Activated T-cell treated with anti-CD3 and anti-CD28 coated beads for 1 hour (primary cell): ENCODE results near the gene YKT6.
"Not testable (repeated sequence)": the region's sequence is repeated elsewhere in the genome, so short reads cannot be mapped to it uniquely, and the experiment has no call there.

Experiments
- DNase-seq: peaks from one replicate; pipeline ENCODE4 v3.0.0-alpha.2; 2020; ENCODE audit warnings: low read depth

Gene YKT6

DNA sequence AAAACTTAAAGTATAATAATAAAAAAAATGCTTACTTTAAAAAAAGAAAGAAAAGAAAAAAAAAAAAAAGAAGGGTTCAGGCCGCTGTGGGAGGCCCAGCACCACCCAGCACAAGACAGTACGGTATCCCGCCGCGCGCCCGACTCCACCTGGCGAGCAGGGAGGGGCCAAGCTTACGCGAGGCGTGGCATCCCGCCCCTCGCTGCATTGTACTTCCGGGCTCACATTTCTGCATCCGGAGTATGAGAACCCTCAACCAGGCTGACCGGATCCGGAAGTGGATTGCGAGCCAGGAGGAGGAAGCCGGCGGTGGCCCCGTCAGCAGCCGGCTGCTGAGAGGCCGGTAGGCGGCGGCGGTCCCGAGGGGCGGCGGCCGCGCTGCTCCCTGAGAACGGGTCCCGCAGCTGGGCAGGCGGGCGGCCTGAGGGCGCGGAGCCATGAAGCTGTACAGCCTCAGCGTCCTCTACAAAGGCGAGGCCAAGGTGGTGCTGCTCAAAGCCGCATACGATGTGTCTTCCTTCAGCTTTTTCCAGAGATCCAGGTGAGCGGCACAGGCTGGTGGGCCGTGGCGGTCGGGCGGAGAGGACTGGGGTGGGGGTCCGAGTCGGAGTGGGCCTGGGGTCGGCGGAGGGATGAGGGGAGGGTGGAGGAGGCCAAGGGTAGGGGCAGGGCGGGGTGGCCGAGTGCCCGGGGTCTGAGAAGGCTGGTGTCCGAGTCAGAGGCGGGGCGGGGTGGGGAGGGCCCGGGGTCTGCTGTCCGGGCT lies at the start of gene YKT6:
TSS of gene YKT6 (plus strand) at position 280 of the 763 bp plus-strand sequence. CDS start at position 438, 158 bp downstream.
- peak; percentile 87 for DNase-seq

- DNase-seq = no peak
Measured at GRCh38 chr7:44151956-44152355, 48.8 kb upstream of the YKT6 start.

GRCh38 chr7:44152971-44153947 lies 47.5 kb upstream of the YKT6 start:
- DNase-seq = no peak

DNA sequence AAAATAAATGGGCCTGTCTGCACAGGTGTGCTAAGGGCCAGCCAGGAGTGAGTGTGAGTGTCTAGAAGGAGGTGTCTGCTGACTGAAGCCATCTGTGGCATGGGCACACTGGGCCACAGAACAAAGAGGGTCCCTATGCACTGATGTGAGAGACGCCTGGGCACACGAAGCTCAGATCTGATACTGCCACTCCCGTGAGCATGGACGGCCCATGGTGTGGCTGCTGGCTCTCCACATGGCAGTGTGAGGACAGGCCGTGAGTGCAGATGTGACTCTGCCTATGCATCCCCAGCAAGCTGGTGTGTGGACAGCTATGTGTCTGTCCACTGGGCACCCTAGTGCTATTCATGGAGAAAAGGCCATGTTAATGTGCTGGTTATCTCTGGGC lies 46.8 kb upstream of the YKT6 start:
- DNase-seq = no peak

GRCh38 chr7:44154703-44155102 lies 46.1 kb upstream of the YKT6 start:
- no peak for DNase-seq

DNA sequence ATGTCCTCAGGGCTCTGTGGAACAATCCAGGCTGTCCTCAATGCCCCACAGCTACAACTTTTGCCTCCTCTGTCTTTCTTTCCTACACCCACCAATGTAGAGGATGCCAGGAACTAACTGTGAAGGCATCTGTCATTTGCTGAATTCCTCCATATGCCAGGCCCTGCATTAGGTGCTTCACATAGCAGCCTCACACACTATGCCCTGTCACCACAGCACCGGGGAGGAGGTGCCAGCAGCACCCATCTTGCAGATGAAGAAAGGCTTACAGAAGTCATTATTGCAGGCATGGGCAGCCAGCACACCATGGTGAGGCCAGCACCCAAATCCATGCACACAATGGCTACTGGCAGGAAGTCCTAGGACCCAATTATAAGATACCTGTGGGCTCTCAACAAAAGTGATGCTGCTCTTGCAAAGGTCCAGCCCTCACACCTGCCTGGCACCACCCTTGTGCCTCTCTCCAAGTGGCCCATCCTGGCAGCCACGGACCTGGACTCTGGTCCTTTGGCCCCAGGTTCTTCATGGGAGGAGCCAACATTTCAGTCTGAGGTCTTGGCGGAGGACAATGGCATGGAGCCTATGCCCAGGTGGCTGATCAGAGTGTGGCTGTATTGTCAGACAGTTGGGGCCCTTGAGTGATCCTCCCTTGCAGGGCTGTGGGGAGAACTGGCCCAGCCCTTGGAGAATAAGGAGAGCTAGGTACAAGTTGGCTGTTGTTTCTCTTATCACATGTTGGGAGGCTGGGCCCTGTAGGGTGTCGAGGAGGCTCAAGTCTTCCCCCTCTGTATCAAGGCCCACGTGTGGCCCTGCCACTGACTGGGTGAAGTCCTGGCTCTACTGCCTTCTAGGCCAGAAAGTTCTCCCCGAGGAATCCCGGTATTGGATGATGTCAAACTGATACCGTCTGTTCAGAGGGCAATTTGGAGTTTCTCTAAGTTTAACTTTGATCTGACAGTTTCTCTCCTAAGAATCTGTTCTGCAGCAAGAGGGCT lies 45.3 kb upstream of the YKT6 start:
- DNase-seq = no peak

- DNase-seq = no peak
Measured at GRCh38 chr7:44156453-44157010, 44.2 kb upstream of the YKT6 start.

GRCh38 chr7:44157116-44158080 lies 43.4 kb upstream of the YKT6 start:
- no peak for DNase-seq

DNA sequence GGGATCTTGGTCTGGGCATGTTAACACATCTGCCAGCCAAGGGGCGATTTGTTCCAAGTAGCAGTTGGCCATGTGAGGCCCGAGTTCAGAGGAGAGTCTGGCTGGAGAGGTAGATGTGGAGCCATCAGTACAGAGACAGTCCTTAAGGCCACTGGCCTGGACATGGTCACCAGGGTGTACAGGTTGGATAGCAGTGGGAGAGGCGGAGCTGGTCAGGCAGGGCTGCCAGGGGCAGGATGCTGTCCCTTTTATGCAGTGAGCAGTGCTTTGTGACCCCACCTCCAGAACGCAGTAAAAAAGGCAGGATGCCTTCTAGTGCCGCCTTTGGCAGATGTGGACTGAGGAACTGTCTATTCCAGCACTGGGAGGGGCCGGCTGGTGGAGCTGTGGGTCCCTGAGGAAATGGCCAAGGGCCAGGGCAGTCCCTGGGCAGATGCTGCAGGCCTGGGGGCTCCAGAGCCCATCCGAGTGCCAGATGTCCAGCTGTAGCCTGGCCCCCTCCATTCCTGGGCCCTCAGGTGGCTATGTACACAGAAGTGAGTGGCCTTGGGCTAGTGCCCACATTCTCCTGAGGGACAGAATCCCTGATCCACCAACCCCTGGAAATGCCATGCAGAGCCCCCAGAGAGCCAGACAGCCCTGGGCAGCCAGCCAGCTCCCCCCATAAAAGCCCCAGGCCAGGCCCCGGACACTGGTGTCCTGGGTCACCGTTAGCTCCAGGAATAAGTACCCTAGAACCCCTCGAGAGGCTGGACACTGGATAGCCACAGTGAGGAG lies 42.5 kb upstream of the YKT6 start:
- no peak for DNase-seq

DNA sequence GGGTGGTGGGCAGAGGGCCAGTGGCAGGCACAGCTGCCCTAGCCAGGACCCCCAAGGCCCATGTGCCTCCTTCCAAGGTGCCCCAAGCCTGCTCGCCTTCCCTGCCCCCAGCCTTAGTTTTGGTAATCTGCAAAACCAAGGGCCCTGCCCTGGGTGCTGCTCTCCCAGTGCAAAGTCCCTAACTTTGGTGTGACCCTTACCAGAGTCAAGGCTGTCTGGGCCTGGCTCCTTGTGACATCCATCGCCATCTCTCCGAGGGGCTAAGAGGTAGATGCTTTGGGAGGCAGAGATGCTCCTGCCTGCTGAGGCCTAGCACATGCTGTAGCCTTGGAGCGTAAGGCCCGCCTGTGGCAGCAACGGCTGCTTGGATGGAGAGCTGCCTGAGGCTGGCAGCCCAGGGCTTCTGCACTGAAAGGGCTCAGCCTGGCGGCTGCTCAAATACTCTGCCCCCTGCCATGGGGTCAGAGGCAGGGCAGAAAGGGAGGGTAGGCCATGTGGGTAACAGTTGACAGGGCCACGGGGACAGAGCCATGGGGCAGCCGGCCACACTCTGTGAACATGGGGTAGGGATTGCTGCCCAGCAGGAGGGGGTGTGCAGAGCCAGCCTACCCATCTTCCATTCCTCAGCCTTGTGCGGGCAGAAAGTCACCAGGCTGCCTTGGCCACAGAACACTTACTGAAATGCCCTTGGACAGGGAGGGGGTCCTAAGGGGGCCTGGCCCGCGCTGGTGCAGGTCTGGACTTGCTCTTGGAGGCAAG lies 41.7 kb upstream of the YKT6 start:
- DNase-seq = no peak

DNA sequence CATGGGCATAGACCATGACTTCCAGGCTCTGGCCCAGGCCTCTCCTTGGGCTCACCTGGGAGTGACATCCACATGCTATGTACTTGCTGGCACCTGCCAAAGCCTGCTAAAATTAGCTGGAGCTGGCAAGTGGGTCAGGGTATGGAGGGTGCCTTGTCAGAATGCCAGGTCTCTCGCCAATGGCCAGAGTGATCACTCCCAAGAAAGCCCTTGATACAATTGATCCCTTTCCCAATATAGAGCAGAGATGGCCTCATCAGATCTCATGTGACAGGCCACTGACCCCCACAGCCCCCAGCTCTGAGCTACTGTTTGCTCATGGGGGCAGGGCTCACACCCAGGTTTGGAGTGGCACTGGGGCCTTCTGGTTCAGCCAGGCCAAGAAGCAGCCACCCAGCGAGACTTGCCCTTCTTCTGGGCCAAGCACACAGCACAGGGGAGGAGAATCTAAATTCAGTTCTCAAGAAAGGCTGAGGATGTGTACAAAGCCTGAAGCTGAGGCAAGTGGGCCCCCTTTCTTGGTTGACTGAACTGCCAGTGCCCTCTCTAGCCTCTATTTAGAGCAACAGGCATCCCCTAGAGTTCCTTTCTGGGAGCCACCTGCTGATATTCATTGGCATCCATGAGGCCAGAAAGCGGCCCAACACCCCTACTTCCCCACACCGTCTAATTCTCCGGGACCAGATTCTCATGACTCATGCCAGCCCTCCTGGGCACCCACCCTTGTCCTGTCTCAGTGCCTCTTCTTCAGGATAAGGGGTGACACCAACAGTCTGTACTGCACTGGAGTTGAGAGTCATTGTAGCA lies 40.8 kb upstream of the YKT6 start:
- DNase-seq = no peak

- DNase-seq = no peak
Measured at GRCh38 chr7:44161371-44161770, 39.4 kb upstream of the YKT6 start.

DNA sequence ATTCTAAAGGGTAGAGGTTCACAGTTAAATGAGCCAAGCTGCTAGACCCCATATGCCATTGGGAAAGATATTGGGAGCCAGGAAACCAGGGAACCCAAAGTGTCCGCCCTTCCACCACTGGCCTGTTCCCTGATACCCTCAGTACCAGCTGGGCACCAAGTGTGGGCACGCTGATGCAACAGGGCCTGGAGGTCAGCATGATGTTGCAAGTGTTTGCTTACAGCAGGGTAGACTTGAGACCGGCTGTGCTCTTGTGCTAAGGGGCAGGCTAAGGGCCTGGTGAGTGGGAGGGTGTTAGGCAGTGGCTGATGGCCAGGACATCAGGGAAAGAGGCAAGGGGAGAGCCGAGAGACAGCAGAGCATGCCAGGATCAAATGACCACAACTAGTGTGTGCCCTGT lies 38.6 kb upstream of the YKT6 start:
- no peak for DNase-seq

DNA sequence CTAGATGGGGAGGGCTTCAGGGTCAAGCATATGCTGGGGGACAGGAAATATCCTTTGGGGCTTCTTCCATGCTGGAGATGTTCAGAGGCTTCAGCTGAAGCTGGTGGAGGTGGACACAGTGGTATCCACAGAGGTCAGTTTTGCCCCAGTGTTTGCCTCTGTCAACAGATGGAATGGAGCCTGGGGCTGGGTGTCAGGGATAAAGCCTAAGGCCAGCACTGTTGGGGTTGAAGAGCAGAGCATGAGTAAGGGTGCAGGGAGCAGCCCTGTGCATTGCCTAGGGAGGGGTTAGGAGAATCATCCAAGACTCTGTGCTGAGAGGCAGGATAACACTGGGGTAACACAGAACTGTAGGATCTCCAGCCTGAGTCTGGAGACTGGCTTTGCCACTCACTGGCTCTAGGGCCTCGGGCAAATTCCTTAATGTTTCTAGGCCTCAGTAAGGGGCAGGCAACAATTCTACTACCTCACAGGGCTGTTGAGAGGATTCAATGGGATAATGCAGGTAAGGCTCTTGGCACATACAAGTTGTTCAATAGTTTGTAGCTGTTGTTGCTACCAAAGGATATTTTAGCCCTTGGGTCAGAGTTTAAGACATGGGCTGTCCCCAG lies 37.9 kb upstream of the YKT6 start:
- DNase-seq = no peak

- no peak for DNase-seq
Measured at GRCh38 chr7:44163591-44163990, 37.2 kb upstream of the YKT6 start.

- DNase-seq = no peak
Measured at GRCh38 chr7:44167920-44168319, 32.9 kb upstream of the YKT6 start.

DNA sequence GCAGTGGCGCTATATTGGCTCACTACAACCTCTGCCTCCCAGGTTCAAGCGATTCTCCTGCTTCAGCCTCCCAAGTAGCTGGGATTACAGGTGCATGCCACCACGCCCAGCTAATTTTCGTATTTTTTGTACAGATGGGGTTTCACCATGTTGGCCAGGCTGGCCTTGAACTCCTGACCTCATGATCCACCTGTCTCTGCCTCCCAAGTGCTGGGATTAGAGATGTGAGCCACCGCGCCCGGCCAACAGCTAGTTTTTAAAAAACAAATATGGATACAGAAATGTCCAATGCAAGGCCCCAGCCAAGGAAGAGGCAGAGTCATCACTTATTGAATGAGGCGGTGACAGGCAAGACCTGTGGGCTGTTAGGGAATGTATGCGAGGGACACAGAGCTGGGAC lies 28.9 kb upstream of the YKT6 start:
- DNase-seq = not testable (repeated sequence)
